Psoas muscle (tissue), 8 donors: ENCODE measurements around the gene BGN. TPM values are rescaled to one million over a fixed set of nuclear protein-coding genes. Genes with fewer than 3 reads are reported as not detected.

Experiments used
- ATAC-seq, 4 donors: fragments of 200-7000 bp; cut with Tn5 transposase; one replicate each; pipeline ENCODE4 v1.9.1; 2020; ENCODE audit warnings: moderate library complexity in 3 of 4, mild to moderate bottlenecking in 2 of 4
- DNase-seq, 2 donors: peaks; one replicate each; pipeline ENCODE4 v3.0.0-alpha.2; 2020
- H3K27ac ChIP-seq: fragments of 200-600 bp; one replicate; pipeline ENCODE4 v1.8.0; 2022
- H3K27me3 ChIP-seq, 3 donors: fragments of 200-600 bp in 1 of 3; one replicate each; pipeline versions ENCODE4 v1.6.1 to v1.8.0; 2013 to 2022; ENCODE audit warnings: low read length in 2 of 3, mild to moderate bottlenecking in 2 of 3, moderate library complexity in 1 of 3; ENCODE audit not compliant: insufficient read depth in 3 of 3
- H3K36me3 ChIP-seq, 2 donors: fragments of 200-600 bp in 1 of 2; one replicate each; pipeline versions ENCODE4 v1.6.1 to v1.8.0; 2013 to 2022; ENCODE audit warnings: low read depth in 1 of 2, mild to moderate bottlenecking in 1 of 2, moderate library complexity in 1 of 2; ENCODE audit not compliant: insufficient read depth in 1 of 2
- H3K4me1 ChIP-seq: fragments of 200-600 bp; one replicate; pipeline ENCODE4 v1.8.0; 2022
- H3K4me3 ChIP-seq: fragments of 200-600 bp; one replicate; pipeline ENCODE4 v1.8.0; 2022; ENCODE audit warnings: mild to moderate bottlenecking
- H3K9me3 ChIP-seq: fragments of 200-600 bp; one replicate; pipeline ENCODE4 v1.8.0; 2022
- CTCF ChIP-seq: fragments of 200-600 bp; IDR thresholded peaks from one replicate; pipeline ENCODE4 v1.8.0; 2022; ENCODE audit warnings: antibody characterized with exemption
- WGBS, 3 donors: extraction: QIAGEN DNeasy Blood & Tissue Kit; methylation state at CpG; one replicate each; pipeline versions ENCODE4 v1.1.6 to v1.1.7; 2013; 5-methylcytosine and 5-hydroxymethylcytosine counted together
- intact Hi-C, 2 donors: fragments of 100-400 bp; cut with DNase I; formaldehyde crosslinking; loops; one replicate each; pipeline versions ENCODE4 v1.11.0 to v1.14.2; 2022
- polyA plus RNA-seq, 3 donors: library from polyadenylated mRNA; stranded (reverse); fragments of 200-250 nt; gene quantifications; one replicate each; pipeline ENCODE4 v1.2.3, GENCODE V29; 2013
- total RNA-seq, 4 donors: library from RNA; stranded (reverse); fragmentation: NEBNext Ultra II Directional in 2 of 4; extraction: Animal tissue kit (Norgen Biotek cat#: 25700) in 2 of 4; gene quantifications; one replicate each; pipeline versions ENCODE4 v1.2.1 to v1.2.4, GENCODE V29; 2021 to 2023
- donor health status: healthy with polysubstance abuse.
- donor health status: DM: no; HTN: no; CAD: no; lungs with moderate emphysema.
- donor health status: Bipolar disorder and iron deficiency.
- donor health status: healthy.
- donor health status: DM: yes; HTN: yes; CAD: no.
- donor health status: DM: no; HTN: no; CAD: no.
- donor health status: DM: no; HTN: no; CAD: no.
- donor health status: DM: yes; HTN: yes; CAD: no.

The BGN gene
- total and polyA plus RNA-seq, 7 donors: 6.7 to 62.4 (median 12.6) TPM

GRCh38 chrX:153458476-153458875, 36.3 kb upstream of the BGN start:
- TF ChIP-seq CTCF: no peak
- no peaks in the 10 kb centered on the region for H3K9me3 ChIP-seq
- H3K36me3 ChIP-seq: peaks cover 0 to 9% of the 10 kb centered on the region in 2 donors
- ATAC-seq (no peak), DNase-seq (no peak)
- H3K27ac ChIP-seq: no peak overlapping the region
- peaks cover 0 to 3% (median 0%) of the 10 kb centered on the region in 3 donors for H3K27me3 ChIP-seq
- intact Hi-C loops: no loop called here
- H3K4me3 ChIP-seq: no peak overlapping the region
- no peaks in the 10 kb centered on the region for H3K4me1 ChIP-seq
- 73 to 82% (median 80%) methylated on average over 3 to 4 of the region's 4 CpGs for WGBS, 3 donors

- WGBS, 3 donors: 59 to 74% (median 72%) methylated on average over 4 of the region's 4 CpGs
- H3K27ac ChIP-seq: no peak overlapping the region
- no peak for ATAC-seq
These were observed 34.8 kb upstream of the BGN start for GRCh38 chrX:153459986-153460385.

GRCh38 chrX:153460826-153461225, 34.0 kb upstream of the BGN start:
- no peak overlapping the region for H3K27ac ChIP-seq
- peak; percentile 40 for TF ChIP-seq CTCF
- intact Hi-C loops: no loop called here
- no peak overlapping the region for H3K4me3 ChIP-seq
- ATAC-seq (peak in 1 of 4 donors; percentile 42), DNase-seq (peak; percentile 39 to 64)
- H3K27me3 ChIP-seq: peaks cover 0 to 3% (median 0%) of the 10 kb centered on the region in 3 donors
- H3K36me3 ChIP-seq: peaks cover 0 to 9% of the 10 kb centered on the region in 2 donors
- H3K4me1 ChIP-seq: no peaks in the 10 kb centered on the region
- no peaks in the 10 kb centered on the region for H3K9me3 ChIP-seq
- 48 to 58% (median 51%) methylated on average over 7 of the region's 7 CpGs for WGBS, 3 donors

More at GRCh38 chrX:153459986-153460385, 34.8 kb upstream of the BGN start:
- Histone ChIP-seq H3K4me3 (no peak overlapping the region), H3K36me3 (peaks cover 0 to 9% of the 10 kb centered on the region in 2 donors), H3K27me3 (peaks cover 0 to 3% (median 0%) of the 10 kb centered on the region in 3 donors), H3K9me3 (no peaks in the 10 kb centered on the region), H3K4me1 (no peaks in the 10 kb centered on the region)
- intact Hi-C loops: no loop called here
- no peak for DNase-seq
- TF ChIP-seq CTCF: no peak

GRCh38 chrX:153462291-153462690, 32.5 kb upstream of the BGN start:
- Histone ChIP-seq H3K4me1 (no peaks in the 10 kb centered on the region), H3K36me3 (peaks cover 0 to 9% of the 10 kb centered on the region in 2 donors), H3K4me3 (no peak overlapping the region), H3K27me3 (no peaks in the 10 kb centered on the region), H3K27ac (no peak overlapping the region), H3K9me3 (no peaks in the 10 kb centered on the region)
- TF ChIP-seq CTCF: no peak
- WGBS, 3 donors: 88 to 92% (median 89%) methylated on average over 4 to 10 of the region's 10 CpGs
- peak in 1 of 2 donors; percentile 44 for DNase-seq
- intact Hi-C loops: no loop called here
- ATAC-seq: no peak

GRCh38 chrX:153463031-153463430, 31.7 kb upstream of the BGN start:
- intact Hi-C loops: no loop called here
- no peak for TF ChIP-seq CTCF
- Histone ChIP-seq H3K4me1 (no peaks in the 10 kb centered on the region), H3K9me3 (no peaks in the 10 kb centered on the region), H3K27me3 (no peaks in the 10 kb centered on the region), H3K36me3 (peaks cover 0 to 9% of the 10 kb centered on the region in 2 donors), H3K27ac (no peak overlapping the region), H3K4me3 (no peak overlapping the region)
- 71 to 82% (median 80%) methylated on average over 5 to 6 of the region's 6 CpGs for WGBS, 3 donors
- DNase-seq (no peak), ATAC-seq (no peak)
